WTC11 (cell line): ENCODE results near the gene PACS1. TPM values are rescaled to one million over a fixed set of nuclear protein-coding genes. Genes with fewer than 3 reads are reported as not detected.

Source experiments
- ATAC-seq: fragments of 200-7000 bp; cut with Tn5 transposase; 2 replicates; pipeline ENCODE4 v1.10.0; 2021; ENCODE audit warnings: mild to moderate bottlenecking, moderate library complexity
- CTCF ChIA-PET: fragments of 300-600 bp; sonication (Branson Sonifier 250); formaldehyde crosslinking; loops from one replicate; lab custom pipeline; 2021; ENCODE audit warnings: antibody characterized with exemption; lab: Charles Lee
- POLR2A ChIA-PET: fragments of 350-600 bp; sonication (Branson Sonifier 250); formaldehyde crosslinking; loops from one replicate; lab custom pipeline; 2021; ENCODE audit warnings: antibody characterized with exemption; lab: Charles Lee
- DNase-seq: peaks from one replicate; pipeline ENCODE4 v3.0.0; 2021; ENCODE audit warnings: low spot score
- H3K27ac Mint-ChIP-seq: 2 replicates; pipeline ENCODE4 v1.8.0; 2021; ENCODE audit warnings: mixed read lengths
- H3K27me3 Mint-ChIP-seq: 2 replicates; pipeline ENCODE4 v1.8.0; 2021; ENCODE audit warnings: low read depth, mild to moderate bottlenecking, moderate library complexity, mixed read lengths
- H3K36me3 Mint-ChIP-seq: 2 replicates; pipeline ENCODE4 v1.8.0; 2021; ENCODE audit warnings: mixed read lengths
- H3K4me1 Mint-ChIP-seq: 2 replicates; pipeline ENCODE4 v1.8.0; 2022; ENCODE audit warnings: mixed read lengths
- H3K4me3 Mint-ChIP-seq: 2 replicates; pipeline ENCODE4 v1.8.0; 2021; ENCODE audit warnings: mild to moderate bottlenecking, moderate library complexity, mixed read lengths
- H3K9me3 Mint-ChIP-seq: 2 replicates; pipeline ENCODE4 v1.8.0; 2021; ENCODE audit warnings: mixed read lengths
- CTCF ChIP-seq: fragments of 200-600 bp; IDR thresholded peaks from 2 replicates; pipeline ENCODE4 v1.8.0; 2022; ENCODE audit warnings: antibody characterized with exemption
- ETV6 ChIP-seq: sonication (generic); formaldehyde crosslinking; IDR thresholded peaks from 2 replicates; pipeline ENCODE4 v1.8.1; 2022; ENCODE audit warnings: mild to moderate bottlenecking, missing genetic modification reagents
- GABPB1 ChIP-seq: sonication (generic); formaldehyde crosslinking; IDR thresholded peaks from 2 replicates; pipeline ENCODE4 v1.8.1; 2023; ENCODE audit warnings: mild to moderate bottlenecking, missing genetic modification reagents
- IRF2 ChIP-seq: sonication (generic); formaldehyde crosslinking; IDR thresholded peaks from 2 replicates; pipeline ENCODE4 v1.8.0; 2022; ENCODE audit warnings: low read depth, missing genetic modification reagents, borderline replicate concordance
- KAT7 ChIP-seq: sonication (generic); formaldehyde crosslinking; IDR thresholded peaks from 2 replicates; pipeline ENCODE4 v1.8.1; 2023; ENCODE audit warnings: missing genetic modification reagents, mild to moderate bottlenecking, borderline replicate concordance
- MXD4 ChIP-seq: fragments of 250-450 bp; sonication (Bioruptor Pico); IDR thresholded peaks from 2 replicates; pipeline ENCODE4 v1.8.0; 2021; ENCODE audit warnings: mild to moderate bottlenecking, moderate library complexity, borderline replicate concordance
- NFATC4 ChIP-seq: fragments of 250-450 bp; sonication (Bioruptor Pico); IDR thresholded peaks from 2 replicates; pipeline ENCODE4 v1.9.0; 2021; ENCODE audit warnings: mild to moderate bottlenecking
- NFYB ChIP-seq: sonication (generic); formaldehyde crosslinking; conservative IDR thresholded peaks from 2 replicates; pipeline ENCODE4 v1.8.0; 2022; ENCODE audit warnings: low read depth, missing genetic modification reagents
- NR1H2 ChIP-seq: sonication (generic); formaldehyde crosslinking; IDR thresholded peaks from 2 replicates; pipeline ENCODE4 v1.9.0; 2021; ENCODE audit warnings: mild to moderate bottlenecking, moderate library complexity, missing genetic modification reagents
- RELA ChIP-seq: sonication (generic); formaldehyde crosslinking; IDR thresholded peaks from 2 replicates; pipeline ENCODE4 v1.8.1; 2022; ENCODE audit warnings: missing genetic modification reagents, mild to moderate bottlenecking, borderline replicate concordance
- SMAD3 ChIP-seq: sonication (generic); formaldehyde crosslinking; IDR thresholded peaks from 2 replicates; pipeline ENCODE4 v1.8.0; 2022; ENCODE audit warnings: missing genetic modification reagents, mild to moderate bottlenecking, borderline replicate concordance
- SOX15 ChIP-seq: fragments of 250-450 bp; sonication (Bioruptor Pico); IDR thresholded peaks from 2 replicates; pipeline ENCODE4 v1.9.0; 2021; ENCODE audit warnings: mild to moderate bottlenecking
- ZNF121 ChIP-seq: sonication (generic); formaldehyde crosslinking; IDR thresholded peaks from 2 replicates; pipeline ENCODE4 v1.8.0; 2023; ENCODE audit warnings: missing genetic modification reagents
- ZNF232 ChIP-seq: sonication (generic); formaldehyde crosslinking; IDR thresholded peaks from 2 replicates; pipeline ENCODE4 v1.8.0; 2022; ENCODE audit warnings: mild to moderate bottlenecking, missing genetic modification reagents
- ZNF416 ChIP-seq: fragments of 250-450 bp; sonication (Bioruptor Pico); IDR thresholded peaks from 2 replicates; pipeline ENCODE4 v1.9.0; 2021; ENCODE audit warnings: mild to moderate bottlenecking, inconsistent platforms
- total RNA-seq: library from RNA; stranded (reverse); gene quantifications from 3 replicates; pipeline ENCODE4 v1.2.3, GENCODE V29; 2021
- TF ChIP-seq, protein P1 (sequence below): fragments of 250-450 bp; sonication (Bioruptor Pico); conservative IDR thresholded peaks from 2 replicates; pipeline ENCODE4 v1.9.0; 2021; ENCODE audit warnings: mild to moderate bottlenecking
- TF ChIP-seq, protein P2 (sequence below): sonication (generic); formaldehyde crosslinking; IDR thresholded peaks from 2 replicates; pipeline ENCODE4 v1.8.1; 2023; ENCODE audit warnings: mild to moderate bottlenecking, moderate library complexity, missing genetic modification reagents
- TF ChIP-seq, protein P3 (sequence below): sonication (generic); formaldehyde crosslinking; IDR thresholded peaks from 2 replicates; pipeline ENCODE4 v1.8.1; 2023; ENCODE audit warnings: mild to moderate bottlenecking, missing genetic modification reagents, moderate library complexity

The PACS1 gene
- total RNA-seq, 1 experiment from 2014 or later, result 34.8 TPM

DNA sequence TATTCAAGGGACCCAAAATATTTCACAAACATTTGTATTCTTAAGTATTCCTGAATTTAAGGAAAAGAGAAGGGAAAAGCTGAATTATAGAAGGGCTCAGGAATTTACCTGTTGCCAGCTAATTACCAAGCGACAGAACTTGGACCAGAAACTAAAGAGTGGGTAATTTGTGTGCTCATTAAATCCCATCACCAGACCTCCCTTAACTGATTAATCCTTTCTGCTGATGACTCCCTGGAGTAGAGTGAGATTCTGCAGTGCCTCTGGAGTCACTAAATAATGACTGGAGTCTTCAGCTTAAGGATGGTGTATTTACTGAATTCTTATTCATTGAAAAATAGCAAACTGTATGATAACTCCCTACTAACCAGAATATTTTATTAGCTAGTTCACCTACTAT, 124.3 kb downstream of the PACS1 start (continued):
- TF ChIP-seq, protein P1, sequence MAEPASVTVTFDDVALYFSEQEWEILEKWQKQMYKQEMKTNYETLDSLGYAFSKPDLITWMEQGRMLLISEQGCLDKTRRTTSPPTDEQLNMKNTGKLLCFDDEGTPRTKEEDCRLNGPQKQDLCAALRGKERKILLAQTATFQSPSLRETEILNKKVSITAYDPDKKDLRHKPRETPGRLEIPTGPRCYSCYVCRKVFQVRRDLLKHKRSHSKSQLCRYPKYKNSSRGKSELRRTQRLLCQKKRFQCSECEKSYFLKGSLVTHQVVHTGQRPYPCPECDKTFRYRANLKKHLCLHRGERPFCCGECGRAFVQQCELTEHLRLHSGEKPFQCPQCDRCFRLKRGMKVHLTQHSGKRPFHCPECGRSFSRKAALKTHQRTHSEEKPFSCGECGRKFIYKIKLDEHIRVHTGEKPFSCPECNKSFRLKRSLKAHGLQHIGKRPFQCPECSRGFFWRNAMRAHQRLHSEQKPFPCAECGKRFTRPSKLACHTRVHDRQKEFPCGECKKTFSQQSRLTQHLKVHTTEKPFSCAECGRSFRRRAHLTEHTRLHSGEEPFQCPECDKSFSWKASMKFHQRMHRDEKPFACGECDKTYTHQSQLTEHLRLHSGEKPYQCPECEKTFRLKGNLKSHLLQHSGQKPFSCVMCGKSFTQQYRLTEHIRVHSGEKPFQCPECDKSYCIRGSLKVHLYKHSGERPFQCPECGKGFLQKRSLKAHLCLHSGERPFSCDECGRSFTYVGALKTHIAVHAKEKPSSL (CRISPR knock-in tag), result no peak
- no peak for TF ChIP-seq NR1H2 (CRISPR knock-in tag)
- TF ChIP-seq KAT7, result no peak
- TF ChIP-seq, protein P2, sequence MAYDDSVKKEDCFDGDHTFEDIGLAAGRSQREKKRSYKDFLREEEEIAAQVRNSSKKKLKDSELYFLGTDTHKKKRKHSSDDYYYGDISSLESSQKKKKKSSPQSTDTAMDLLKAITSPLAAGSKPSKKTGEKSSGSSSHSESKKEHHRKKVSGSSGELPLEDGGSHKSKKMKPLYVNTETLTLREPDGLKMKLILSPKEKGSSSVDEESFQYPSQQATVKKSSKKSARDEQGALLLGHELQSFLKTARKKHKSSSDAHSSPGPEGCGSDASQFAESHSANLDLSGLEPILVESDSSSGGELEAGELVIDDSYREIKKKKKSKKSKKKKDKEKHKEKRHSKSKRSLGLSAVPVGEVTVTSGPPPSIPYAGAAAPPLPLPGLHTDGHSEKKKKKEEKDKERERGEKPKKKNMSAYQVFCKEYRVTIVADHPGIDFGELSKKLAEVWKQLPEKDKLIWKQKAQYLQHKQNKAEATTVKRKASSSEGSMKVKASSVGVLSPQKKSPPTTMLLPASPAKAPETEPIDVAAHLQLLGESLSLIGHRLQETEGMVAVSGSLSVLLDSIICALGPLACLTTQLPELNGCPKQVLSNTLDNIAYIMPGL (CRISPR knock-in tag), result no peak
- no peak for TF ChIP-seq NFATC4 (CRISPR knock-in tag)
- TF ChIP-seq ZNF416 (CRISPR knock-in tag), result no peak

GRCh38 chr11:66195867-66196266, 125.8 kb downstream of the PACS1 start:
- no peak for DNase-seq
- no peak for TF ChIP-seq NFATC4 (CRISPR knock-in tag)
- no peak for TF ChIP-seq ZNF232 (CRISPR knock-in tag)
- no peak for TF ChIP-seq IRF2 (CRISPR knock-in tag)
- TF ChIP-seq, protein P2 (CRISPR knock-in tag), result no peak
- no peak for TF ChIP-seq RELA
- TF ChIP-seq ZNF121 (CRISPR knock-in tag), result no peak
- TF ChIP-seq ETV6 (CRISPR knock-in tag), result no peak
- no peak for TF ChIP-seq MXD4 (CRISPR knock-in tag)
- TF ChIP-seq SOX15 (CRISPR knock-in tag), result no peak
- TF ChIP-seq NFYB (CRISPR knock-in tag), result no peak
- TF ChIP-seq CTCF, result no peak
- no peak for TF ChIP-seq GABPB1 (CRISPR knock-in tag)
- no peak for TF ChIP-seq SMAD3 (CRISPR knock-in tag)
- TF ChIP-seq, all 79 proteins: peak for 0
- Mint-ChIP-seq H3K36me3 (peaks cover 17% of the 10 kb centered on the region), H3K27ac (no peak overlapping the region), H3K27me3 (no peaks in the 10 kb centered on the region), H3K9me3 (peaks cover 18% of the 10 kb centered on the region), H3K4me1 (peaks cover 6% of the 10 kb centered on the region; the same call in 1 of the 2 replicates), H3K4me3 (no peak overlapping the region)
- ChIA-PET CTCF (interaction anchor here (1.3 kb wide), 1 partner anchor 27 kb away, joined by 10 read pairs; no protein-coding TSS in a partner anchor), POLR2A (interaction anchor here (0.5 kb wide), 1 partner anchor 92 kb away, joined by 9 read pairs; no protein-coding TSS in a partner anchor)
- no peak for ATAC-seq

DNA sequence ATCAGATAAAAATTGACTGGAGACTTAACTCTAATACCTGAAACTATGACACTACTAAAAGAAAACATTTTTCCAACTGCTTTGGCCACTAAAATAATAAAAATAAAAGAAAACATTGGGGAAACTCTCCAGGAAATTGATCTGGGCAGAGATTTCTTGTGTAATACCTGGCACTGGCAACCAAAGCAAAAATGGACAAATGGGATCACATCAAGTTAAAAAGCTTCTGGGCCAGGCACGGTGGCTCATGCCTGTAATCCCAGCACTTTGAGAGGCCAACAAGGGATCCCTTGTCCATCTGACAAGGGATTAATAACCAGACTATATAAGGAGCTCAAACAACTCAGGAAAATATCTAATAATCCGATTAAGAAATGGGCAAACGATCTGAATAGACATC, 133.8 kb downstream of the PACS1 start:
- ATAC-seq (no peak), DNase-seq (no peak)
- H3K4me1 Mint-ChIP-seq, result no peaks in the 10 kb centered on the region
- TF ChIP-seq, protein P3, sequence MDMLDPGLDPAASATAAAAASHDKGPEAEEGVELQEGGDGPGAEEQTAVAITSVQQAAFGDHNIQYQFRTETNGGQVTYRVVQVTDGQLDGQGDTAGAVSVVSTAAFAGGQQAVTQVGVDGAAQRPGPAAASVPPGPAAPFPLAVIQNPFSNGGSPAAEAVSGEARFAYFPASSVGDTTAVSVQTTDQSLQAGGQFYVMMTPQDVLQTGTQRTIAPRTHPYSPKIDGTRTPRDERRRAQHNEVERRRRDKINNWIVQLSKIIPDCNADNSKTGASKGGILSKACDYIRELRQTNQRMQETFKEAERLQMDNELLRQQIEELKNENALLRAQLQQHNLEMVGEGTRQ (CRISPR knock-in tag), result no peak
- TF ChIP-seq, all 79 proteins: peak for 0
- CTCF ChIA-PET, result no interaction called here
- Mint-ChIP-seq H3K9me3 (peaks cover 48% of the 10 kb centered on the region), H3K36me3 (peaks cover 19% of the 10 kb centered on the region), H3K27ac (no peak overlapping the region), H3K27me3 (no peaks in the 10 kb centered on the region), H3K4me3 (no peak overlapping the region)
- POLR2A ChIA-PET, result no interaction called here
